NCI-H146 (cell line): ENCODE results near the gene S1PR2.
"Not testable (repeated sequence)": the region's sequence is repeated elsewhere in the genome, so short reads cannot be mapped to it uniquely, and the experiment has no call there.

ENCODE experiments used
- DNase-seq: peaks from one replicate; lab custom pipeline; 2025; lab: John Stamatoyannopoulos, UW

The S1PR2 gene

GRCh38 chr19:10190026-10190425 lies 41.1 kb downstream of the S1PR2 start:
- DNase-seq: no peak

- no peak for DNase-seq
Measured at GRCh38 chr19:10189616-10190015, 41.5 kb downstream of the S1PR2 start.

GRCh38 chr19:10187315-10187714 lies 43.8 kb downstream of the S1PR2 start:
- DNase-seq: no peak

GRCh38 chr19:10184636-10185035 lies 46.5 kb downstream of the S1PR2 start:
- no peak for DNase-seq

- no peak for DNase-seq
Measured at GRCh38 chr19:10183926-10184325, 47.2 kb downstream of the S1PR2 start.

GRCh38 chr19:10182847-10183246 lies 48.3 kb downstream of the S1PR2 start:
- DNase-seq: no peak

- DNase-seq: no peak
Measured at GRCh38 chr19:10182076-10182475, 49.1 kb downstream of the S1PR2 start.

GRCh38 chr19:10180459-10180858 lies 50.7 kb downstream of the S1PR2 start:
- no peak for DNase-seq

- not testable (repeated sequence) for DNase-seq
Measured at GRCh38 chr19:10180024-10180423, 51.1 kb downstream of the S1PR2 start.

- DNase-seq: no peak
Measured at GRCh38 chr19:10173527-10173926, 57.6 kb downstream of the S1PR2 start.
